Rectal smooth muscle tissue (tissue), 1 donor: ENCODE data around the gene EZH2.

Source experiments
- H3K27ac ChIP-seq: one replicate; pipeline ENCODE4 v1.7.0; 2013; ENCODE audit warnings: low read depth, low read length, inconsistent platforms
- H3K27me3 ChIP-seq: one replicate; pipeline ENCODE4 v1.7.0; 2013; ENCODE audit warnings: low read length; ENCODE audit not compliant: control insufficient read depth, insufficient read depth
- H3K36me3 ChIP-seq: one replicate; pipeline ENCODE4 v1.7.0; 2013; ENCODE audit warnings: low read length; ENCODE audit not compliant: control insufficient read depth, insufficient read depth
- H3K4me1 ChIP-seq: one replicate; pipeline ENCODE4 v1.7.0; 2013; ENCODE audit warnings: low read length; ENCODE audit not compliant: control insufficient read depth, insufficient read depth
- H3K4me3 ChIP-seq: one replicate; pipeline ENCODE4 v1.7.0; 2013; ENCODE audit warnings: low read length
- H3K9ac ChIP-seq: one replicate; pipeline ENCODE4 v1.7.0; 2013; ENCODE audit warnings: low read length

EZH2 gene

GRCh38 chr7:148867596-148868377 is 16.3 kb downstream of the EZH2 start:
- Histone ChIP-seq H3K4me1 (no peaks in the 10 kb centered on the region), H3K27ac (no peak overlapping the region), H3K4me3 (no peak overlapping the region), H3K27me3 (no peaks in the 10 kb centered on the region), H3K9ac (no peak overlapping the region), H3K36me3 (no peaks in the 10 kb centered on the region)

DNA sequence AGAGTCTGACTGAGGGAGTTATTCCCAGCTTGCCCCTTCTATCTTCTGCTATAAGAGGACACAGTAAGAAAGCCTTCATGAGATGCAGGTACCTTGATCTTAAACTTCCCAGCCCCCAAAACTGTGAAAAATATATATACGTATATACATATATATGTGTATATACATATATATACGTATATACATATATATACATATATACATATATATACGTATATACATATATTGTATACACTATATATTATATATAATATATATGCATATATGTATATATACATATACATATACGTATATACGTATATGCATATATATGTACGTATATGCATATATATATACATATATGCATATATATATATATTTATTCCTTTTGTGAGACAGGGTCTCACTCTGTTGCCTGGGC is 17.7 kb downstream of the EZH2 start:
- H3K36me3 ChIP-seq: no peaks in the 10 kb centered on the region
- H3K27me3 ChIP-seq: no peaks in the 10 kb centered on the region
- no peak overlapping the region for H3K9ac ChIP-seq
- no peak overlapping the region for H3K4me3 ChIP-seq
- no peak overlapping the region for H3K27ac ChIP-seq
- no peaks in the 10 kb centered on the region for H3K4me1 ChIP-seq

DNA sequence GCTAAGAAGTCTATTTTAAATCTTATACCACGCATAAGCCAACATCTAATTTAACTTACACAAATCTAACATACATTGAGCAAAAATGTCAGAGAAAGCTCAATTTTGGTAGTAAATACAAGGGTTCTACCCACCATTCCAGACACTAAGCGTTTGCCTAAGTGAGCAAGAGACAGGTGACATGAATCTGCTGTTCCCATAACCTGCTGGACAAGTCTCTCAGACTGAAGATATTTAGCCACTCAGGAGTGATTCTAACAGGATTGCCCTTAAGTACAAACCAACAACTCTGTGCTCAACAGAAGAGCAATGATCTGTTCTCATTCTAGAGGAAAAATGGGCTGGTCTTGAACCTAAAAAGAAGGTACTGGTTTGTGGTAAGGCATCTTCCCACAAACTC is 18.8 kb downstream of the EZH2 start:
- Histone ChIP-seq H3K27ac (no peak overlapping the region), H3K9ac (no peak overlapping the region), H3K27me3 (no peaks in the 10 kb centered on the region), H3K36me3 (no peaks in the 10 kb centered on the region), H3K4me3 (no peak overlapping the region), H3K4me1 (no peaks in the 10 kb centered on the region)

DNA sequence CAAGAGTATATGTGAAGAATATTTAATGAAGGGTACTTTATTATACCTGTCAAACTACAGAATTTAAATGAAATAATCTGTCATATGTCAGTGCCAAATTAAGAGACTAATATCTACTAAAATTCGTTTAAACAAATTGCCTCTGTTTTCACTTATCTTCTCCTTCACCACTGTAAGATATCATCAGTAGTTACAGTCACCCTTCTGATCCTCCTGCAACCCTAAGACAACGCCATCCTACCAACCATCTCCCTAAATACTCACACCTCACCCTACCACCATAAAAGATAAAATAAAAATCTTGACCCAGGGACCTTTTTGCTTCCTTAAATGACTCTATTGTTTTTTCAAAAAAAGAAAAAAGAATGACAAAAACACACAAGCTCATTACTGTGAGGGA is 20.8 kb downstream of the EZH2 start:
- Histone ChIP-seq H3K9ac (no peak overlapping the region), H3K27ac (no peak overlapping the region), H3K4me1 (no peaks in the 10 kb centered on the region), H3K4me3 (no peak overlapping the region), H3K27me3 (no peaks in the 10 kb centered on the region), H3K36me3 (no peaks in the 10 kb centered on the region)

GRCh38 chr7:148862481-148862880 is 21.6 kb downstream of the EZH2 start:
- Histone ChIP-seq H3K9ac (no peak overlapping the region), H3K36me3 (no peaks in the 10 kb centered on the region), H3K4me3 (no peak overlapping the region), H3K27ac (no peak overlapping the region), H3K27me3 (no peaks in the 10 kb centered on the region), H3K4me1 (no peaks in the 10 kb centered on the region)

DNA sequence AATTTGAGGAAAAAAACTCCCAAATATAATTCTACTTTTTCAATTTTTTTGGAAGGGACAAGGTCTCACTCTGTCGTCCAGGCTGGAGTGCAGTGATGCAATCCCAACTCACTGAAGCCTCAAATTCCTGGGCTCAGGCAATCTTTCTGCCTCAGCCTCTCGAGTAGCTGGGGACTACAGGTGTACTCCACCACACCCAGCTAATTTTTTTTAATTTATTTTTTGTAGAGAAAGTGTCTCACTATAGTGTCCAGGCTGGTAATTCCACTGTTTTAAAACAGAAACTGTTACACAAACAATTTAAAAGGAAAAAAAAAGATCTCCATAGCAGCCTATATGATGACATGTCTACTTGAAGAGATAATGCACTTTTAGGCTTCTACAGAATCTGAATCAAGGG is 25.6 kb downstream of the EZH2 start:
- no peak overlapping the region for H3K9ac ChIP-seq
- no peak overlapping the region for H3K4me3 ChIP-seq
- no peak overlapping the region for H3K27ac ChIP-seq
- H3K4me1 ChIP-seq: no peaks in the 10 kb centered on the region
- no peaks in the 10 kb centered on the region for H3K36me3 ChIP-seq
- H3K27me3 ChIP-seq: no peaks in the 10 kb centered on the region

DNA sequence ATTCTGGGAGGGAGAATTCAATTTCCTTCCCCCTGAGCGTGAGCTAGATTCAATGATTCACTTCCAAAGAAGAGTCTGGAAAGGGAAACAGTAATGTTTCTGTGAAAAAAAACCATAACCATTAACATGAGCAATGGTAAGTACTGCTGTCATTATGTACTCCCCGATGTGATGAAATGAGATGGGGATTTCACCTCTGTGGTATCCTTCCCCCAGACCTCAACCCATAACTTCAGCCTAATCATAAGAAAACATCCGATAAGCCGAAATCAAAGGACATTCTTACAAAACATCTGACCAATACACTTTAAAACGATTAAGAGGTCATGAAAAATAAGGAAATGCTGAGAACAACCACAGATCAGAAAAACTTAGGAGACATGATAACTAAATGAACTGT is 27.2 kb downstream of the EZH2 start:
- Histone ChIP-seq H3K27me3 (no peaks in the 10 kb centered on the region), H3K4me3 (no peak overlapping the region), H3K4me1 (no peaks in the 10 kb centered on the region), H3K36me3 (no peaks in the 10 kb centered on the region), H3K27ac (no peak overlapping the region), H3K9ac (no peak overlapping the region)

GRCh38 chr7:148856578-148856881 is 27.6 kb downstream of the EZH2 start:
- no peak overlapping the region for H3K9ac ChIP-seq
- no peak overlapping the region for H3K4me3 ChIP-seq
- H3K27me3 ChIP-seq: no peaks in the 10 kb centered on the region
- H3K27ac ChIP-seq: no peak overlapping the region
- no peaks in the 10 kb centered on the region for H3K36me3 ChIP-seq
- H3K4me1 ChIP-seq: no peaks in the 10 kb centered on the region

DNA sequence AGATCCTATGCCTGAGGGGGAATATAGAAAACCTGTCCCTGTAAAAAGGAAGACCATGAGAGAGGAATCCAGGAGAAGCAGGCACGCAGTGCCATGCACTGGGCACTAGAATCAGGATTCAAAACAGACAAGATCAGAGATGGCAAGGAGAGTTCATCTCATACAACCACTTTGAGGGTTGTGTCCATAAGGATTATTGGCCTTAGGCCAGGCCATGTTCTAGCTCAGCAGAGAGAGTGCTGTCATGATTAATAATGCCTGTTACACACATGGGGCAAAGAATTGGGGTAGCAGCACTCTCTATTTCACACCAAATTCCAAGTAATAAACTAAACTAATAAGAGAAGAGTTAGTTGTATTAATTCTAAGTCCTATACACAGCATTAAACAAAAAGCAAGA is 29.1 kb downstream of the EZH2 start:
- H3K4me3 ChIP-seq: no peak overlapping the region
- H3K27me3 ChIP-seq: no peaks in the 10 kb centered on the region
- no peak overlapping the region for H3K27ac ChIP-seq
- H3K4me1 ChIP-seq: no peaks in the 10 kb centered on the region
- no peaks in the 10 kb centered on the region for H3K36me3 ChIP-seq
- no peak overlapping the region for H3K9ac ChIP-seq

DNA sequence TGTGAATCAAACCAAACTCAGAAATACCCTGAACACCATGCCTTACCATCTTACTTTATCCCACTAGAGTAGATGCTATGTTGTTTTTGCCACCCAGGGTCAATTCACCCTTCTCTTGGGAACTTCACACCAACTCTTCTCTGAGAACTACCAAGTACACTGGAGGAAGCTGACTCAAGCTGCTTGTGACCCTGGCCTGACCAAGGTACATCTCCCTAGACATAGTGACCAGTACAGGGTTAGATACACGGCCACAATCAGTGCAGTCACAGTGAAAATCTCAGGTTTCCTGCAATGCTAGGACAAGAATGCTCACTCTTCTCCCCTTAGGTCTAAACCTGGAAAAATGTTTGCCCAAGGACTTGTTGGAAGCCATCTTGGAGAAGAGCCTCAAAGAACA is 31.8 kb downstream of the EZH2 start:
- no peaks in the 10 kb centered on the region for H3K36me3 ChIP-seq
- no peak overlapping the region for H3K9ac ChIP-seq
- no peaks in the 10 kb centered on the region for H3K4me1 ChIP-seq
- H3K27ac ChIP-seq: no peak overlapping the region
- no peaks in the 10 kb centered on the region for H3K27me3 ChIP-seq
- no peak overlapping the region for H3K4me3 ChIP-seq

- Histone ChIP-seq H3K27me3 (no peaks in the 10 kb centered on the region), H3K4me1 (no peaks in the 10 kb centered on the region), H3K27ac (no peak overlapping the region), H3K9ac (no peak overlapping the region), H3K36me3 (no peaks in the 10 kb centered on the region), H3K4me3 (no peak overlapping the region)
Measured at GRCh38 chr7:148850564-148850963, 33.5 kb downstream of the EZH2 start.

DNA sequence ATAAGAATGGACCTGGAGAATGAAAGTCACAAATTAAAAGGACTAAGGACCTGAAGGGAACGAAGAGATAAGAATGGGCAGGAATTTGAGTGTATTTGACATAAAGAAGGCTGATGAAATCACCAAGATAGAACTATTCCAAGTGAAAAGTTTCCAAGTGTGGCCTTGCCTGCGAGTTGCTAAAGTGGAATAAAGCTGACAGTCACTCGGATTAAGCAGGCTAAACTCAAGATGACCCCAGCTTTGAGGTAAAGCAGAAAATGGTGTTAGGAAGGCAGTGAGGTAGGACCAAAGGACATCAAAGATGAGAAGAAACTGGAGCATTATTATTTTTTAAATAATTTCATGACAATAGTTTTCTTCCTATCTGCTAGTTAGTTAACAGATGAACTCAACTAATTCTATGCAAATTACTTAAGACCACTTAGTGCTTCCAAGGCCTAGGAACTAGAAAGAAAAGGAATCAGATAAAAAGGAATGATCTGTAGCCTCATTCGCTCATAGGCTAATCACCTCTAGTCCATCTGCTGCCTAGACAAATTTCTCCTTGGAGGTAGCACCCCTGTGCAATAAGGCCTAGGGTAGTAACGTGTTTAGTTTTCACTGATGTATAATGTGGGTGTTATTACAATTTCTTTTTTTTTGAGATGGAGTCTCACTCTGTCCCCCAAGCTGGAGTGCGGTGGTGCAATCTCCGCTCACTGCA is 34.5 kb downstream of the EZH2 start:
- Histone ChIP-seq H3K4me3 (no peak overlapping the region), H3K27ac (no peak overlapping the region), H3K36me3 (no peaks in the 10 kb centered on the region), H3K9ac (no peak overlapping the region), H3K4me1 (no peaks in the 10 kb centered on the region), H3K27me3 (no peaks in the 10 kb centered on the region)
